GM21528 (cell line): Measurements from ENCODE around the gene KLHL40.

Experiments
- ATAC-seq: cut with Tn5 transposase; IDR thresholded peaks from one replicate; pipeline ENCODE4 v1.9.1; 2021; ENCODE audit warnings: mild to moderate bottlenecking, moderate library complexity; ENCODE audit not compliant: unreplicated experiment, low FRiP score

Gene KLHL40

GRCh38 chr3:42734263-42734860 lies 49.0 kb downstream of the KLHL40 start:
- ATAC-seq, result no peak

DNA sequence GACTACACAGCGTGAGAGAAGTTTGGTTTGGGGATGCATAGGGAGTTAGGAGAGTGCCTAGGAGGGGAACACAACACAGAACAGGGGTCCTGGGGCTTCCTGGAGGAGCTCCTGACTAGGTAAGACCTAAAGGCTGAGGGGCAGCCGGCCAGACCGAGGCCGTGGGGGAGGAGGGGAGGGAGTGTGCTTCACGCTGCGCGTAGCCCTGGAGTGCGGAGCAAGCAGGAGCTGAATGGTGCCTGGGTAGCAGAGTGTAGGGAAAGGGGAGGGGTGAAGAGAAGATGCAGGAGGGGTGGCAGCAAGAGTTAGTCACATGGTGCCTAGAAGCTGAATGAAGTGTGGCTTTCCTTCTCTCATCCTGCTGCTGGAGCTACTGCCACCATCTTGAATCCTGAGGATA lies 49.7 kb downstream of the KLHL40 start:
- ATAC-seq, result no peak

GRCh38 chr3:42735615-42736014 lies 50.3 kb downstream of the KLHL40 start:
- no peak for ATAC-seq

DNA sequence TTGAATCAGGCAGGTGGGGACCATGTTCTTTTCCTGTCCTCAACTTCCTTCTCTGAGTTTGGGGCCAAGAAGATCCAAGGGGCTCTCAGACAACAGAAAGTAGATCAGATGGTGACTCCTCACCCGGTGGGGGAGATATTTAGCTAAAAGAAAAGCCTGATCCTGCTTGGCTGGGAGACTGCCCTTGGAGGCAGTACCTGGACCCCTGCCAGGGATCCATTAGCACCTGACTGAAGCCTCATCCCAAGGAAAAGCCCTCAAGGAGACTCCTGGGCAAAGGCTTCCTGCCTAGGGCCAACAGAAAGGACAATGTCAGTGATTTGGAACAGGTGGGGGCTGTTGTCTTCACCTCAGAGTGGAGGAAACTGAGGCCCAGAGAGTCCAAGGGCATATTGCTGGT lies 50.7 kb downstream of the KLHL40 start:
- no peak for ATAC-seq

DNA sequence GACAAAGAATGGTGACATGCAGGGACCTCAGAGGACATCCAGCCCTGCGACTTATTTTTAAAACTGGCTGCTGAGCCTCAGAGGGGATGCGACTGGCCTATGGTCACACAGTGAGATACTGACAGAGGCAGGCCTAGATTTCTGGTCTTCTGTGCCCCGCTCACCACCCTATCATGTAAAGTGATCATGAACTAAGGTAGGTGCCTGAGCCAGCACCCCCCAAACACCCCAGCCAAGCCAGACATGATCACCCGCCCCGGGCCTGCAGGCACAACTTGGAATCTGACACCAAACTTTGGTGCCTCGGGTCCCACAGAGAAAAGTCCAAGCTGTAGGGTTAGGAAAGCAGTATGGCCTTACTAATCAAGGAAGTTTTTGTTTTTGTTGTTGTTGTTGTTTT lies 51.2 kb downstream of the KLHL40 start:
- no peak for ATAC-seq

- ATAC-seq, result no peak
These were observed 54.2 kb downstream of the KLHL40 start for GRCh38 chr3:42739401-42740158.

- no peak for ATAC-seq
These were observed 56.5 kb downstream of the KLHL40 start for GRCh38 chr3:42741796-42742195.
